PC-3 (cell line): ENCODE measurements around the gene TNNT1. TPM values are rescaled to one million over a fixed set of nuclear protein-coding genes. Genes with fewer than 3 reads are reported as not detected.
"Not testable (repeated sequence)": the region's sequence is repeated elsewhere in the genome, so short reads cannot be mapped to it uniquely, and the experiment has no call there.

Source experiments
- ATAC-seq: fragments of 200-7000 bp; cut with Tn5 transposase; 2 replicates; pipeline ENCODE4 v1.9.1; 2020; ENCODE audit warnings: mild to moderate bottlenecking, moderate library complexity
- BruUV-seq: library from RNA; stranded (reverse); fragments of 400-500 nt; replicated peaks from 2 replicates; lab custom pipeline; 2021; lab: Mats Ljungman, UMichigan
- CTCF ChIA-PET: fragments of 300-600 bp; sonication (Branson Sonifier 250); formaldehyde crosslinking; loops from one replicate; lab custom pipeline; 2022; ENCODE audit warnings: antibody characterized with exemption; lab: Charles Lee
- POLR2A ChIA-PET: fragments of 300-600 bp; sonication (Branson Sonifier 250); formaldehyde crosslinking; loops from one replicate; lab custom pipeline; 2022; ENCODE audit warnings: antibody characterized with exemption; ENCODE audit not compliant: unreplicated experiment; lab: Charles Lee
- DNase-seq: peaks from one replicate; pipeline ENCODE4 v3.0.0-alpha.2; 2015
- H2AFZ ChIP-seq: fragments of 300-600 bp; sonication (generic); 2 replicates; pipeline ENCODE4 v1.6.0; 2016; ENCODE audit warnings: antibody characterized with exemption, low read length
- H3F3A ChIP-seq: fragments of 300-600 bp; sonication (generic); one replicate; pipeline ENCODE4 v1.6.0; 2017; ENCODE audit warnings: antibody characterized with exemption, low read length, control low read depth, mild to moderate bottlenecking; ENCODE audit not compliant: unreplicated experiment
- H3K27ac ChIP-seq: fragments of 300-600 bp; sonication (generic); 2 replicates; pipeline ENCODE4 v1.5.1; 2016; ENCODE audit warnings: mild to moderate bottlenecking, low read length
- H3K27me3 ChIP-seq: fragments of 300-600 bp; sonication (generic); 2 replicates; pipeline ENCODE4 v1.6.1; 2016; ENCODE audit warnings: low read length, mixed read lengths
- H3K36me3 ChIP-seq: fragments of 300-600 bp; sonication (generic); 2 replicates; pipeline ENCODE4 v1.6.1; 2016; ENCODE audit warnings: low read depth, mixed run types, low read length, mixed read lengths
- H3K4me1 ChIP-seq: fragments of 300-600 bp; sonication (generic); 2 replicates; pipeline ENCODE4 v1.5.1; 2016; ENCODE audit warnings: low read length; ENCODE audit not compliant: insufficient read depth
- H3K4me2 ChIP-seq: fragments of 300-600 bp; sonication (generic); 2 replicates; pipeline ENCODE4 v1.6.0; 2016; ENCODE audit warnings: low read length
- H3K4me3 ChIP-seq: fragments of 300-600 bp; sonication (generic); 2 replicates; pipeline ENCODE4 v1.5.1; 2016; ENCODE audit warnings: mild to moderate bottlenecking, low read length, mixed read lengths
- H3K79me2 ChIP-seq: fragments of 300-600 bp; sonication (generic); 2 replicates; pipeline ENCODE4 v1.6.1; 2017; ENCODE audit warnings: low read length, mixed read lengths
- H3K9ac ChIP-seq: fragments of 300-600 bp; sonication (generic); 2 replicates; pipeline ENCODE4 v1.6.0; 2016; ENCODE audit warnings: mild to moderate bottlenecking, low read length
- H3K9me2 ChIP-seq: fragments of 300-600 bp; sonication (generic); replicated peaks from 2 replicates; pipeline ENCODE4 v1.6.1; 2016; ENCODE audit warnings: mixed run types, low read length, mixed read lengths
- H3K9me3 ChIP-seq: fragments of 300-600 bp; sonication (generic); 2 replicates; pipeline ENCODE4 v1.6.1; 2016; ENCODE audit warnings: low read length, mixed read lengths
- H4K20me1 ChIP-seq: fragments of 300-600 bp; sonication (generic); 2 replicates; pipeline ENCODE4 v1.6.1; 2016; ENCODE audit warnings: low read length, mixed read lengths
- CTCF ChIP-seq: fragments of 300-600 bp; sonication (generic); conservative IDR thresholded peaks from 2 replicates; pipeline ENCODE4 v1.5.1; 2017; ENCODE audit warnings: antibody characterized with exemption, low read depth, mild to moderate bottlenecking, low read length
- EZH2 ChIP-seq: fragments of 300-600 bp; sonication (generic); IDR thresholded peaks from one replicate; pipeline ENCODE4 v1.6.1; 2017; ENCODE audit warnings: antibody characterized with exemption, mild to moderate bottlenecking, low read length; ENCODE audit not compliant: unreplicated experiment
- EZH2phosphoT487 ChIP-seq: fragments of 300-600 bp; sonication (generic); IDR thresholded peaks from 2 replicates; pipeline ENCODE4 v1.6.1; 2018; ENCODE audit warnings: mild to moderate bottlenecking, antibody characterized with exemption, low read length, borderline replicate concordance
- intact Hi-C: fragments of 100-400 bp; cut with micrococcal nuclease; formaldehyde crosslinking; loops from 2 replicates; pipeline ENCODE4 v1.9.0; 2023
- total RNA-seq: library from RNA; depleted of rRNA; stranded (reverse); fragments of >200 nt; gene quantifications from 2 replicates; pipeline ENCODE4 v1.2.3, GENCODE V29; 2014

Gene TNNT1
- total RNA-seq, 1 experiment from 2014 or later = 266 TPM

GRCh38 chr19:55172741-55173140 is 23.7 kb upstream of the TNNT1 start:
- Histone ChIP-seq H3K36me3 (no peaks in the 10 kb centered on the region), H3K27ac (peak overlapping the region; percentile 39), H2AFZ (peak overlapping the region; percentile 91), H4K20me1 (no peaks in the 10 kb centered on the region), H3F3A (no peaks in the 10 kb centered on the region), H3K9me3 (no peaks in the 10 kb centered on the region), H3K4me2 (peak overlapping the region; percentile 84), H3K79me2 (no peaks in the 10 kb centered on the region), H3K4me1 (peaks cover 12% of the 10 kb centered on the region), H3K27me3 (no peaks in the 10 kb centered on the region), H3K4me3 (peak overlapping the region; percentile 73), H3K9ac (peak overlapping the region; percentile 69), H3K9me2 (no peaks in the 10 kb centered on the region)
- POLR2A ChIA-PET = no interaction called here
- CTCF ChIA-PET = no interaction called here
- intact Hi-C loops = loop anchor here (5.0 kb wide), 1 partner anchor 40 kb away; no protein-coding TSS in a partner anchor
- TSS peak; percentile 84 for BruUV-seq
- no peak for TF ChIP-seq CTCF
- TF ChIP-seq EZH2 = no peak
- no peak for TF ChIP-seq EZH2phosphoT487
- ATAC-seq = peak; percentile 40
- peak; percentile 73 for DNase-seq

- H3F3A ChIP-seq, H2AFZ ChIP-seq, DNase-seq, ATAC-seq, H3K9me2 ChIP-seq, H3K36me3 ChIP-seq, H3K9ac ChIP-seq, CTCF ChIA-PET, H3K79me2 ChIP-seq, H3K9me3 ChIP-seq, H4K20me1 ChIP-seq, H3K27me3 ChIP-seq, POLR2A ChIA-PET, BruUV-seq, H3K27ac ChIP-seq: not testable (repeated sequence)
- intact Hi-C loops = loop anchor here (5.0 kb wide), 1 partner anchor 40 kb away; no protein-coding TSS in a partner anchor
- peaks cover 16% of the 10 kb centered on the region for H3K4me1 ChIP-seq
- H3K4me3 ChIP-seq = peak overlapping the region; percentile 73; the same call in 1 of the 2 replicates
- peak overlapping the region; percentile 84 for H3K4me2 ChIP-seq
Measured at GRCh38 chr19:55172318-55172717, 23.3 kb upstream of the TNNT1 start.

- intact Hi-C loops = loop anchor here (5.0 kb wide), 1 partner anchor 41 kb away; no protein-coding TSS in a partner anchor
- POLR2A ChIA-PET = no interaction called here
Measured at GRCh38 chr19:55171440-55171839, 22.4 kb upstream of the TNNT1 start.

More at GRCh38 chr19:55171440-55171839, 22.4 kb upstream of the TNNT1 start:
- no peaks in the 10 kb centered on the region for H3F3A ChIP-seq
- no peaks in the 10 kb centered on the region for H3K9me3 ChIP-seq
- H3K9me2 ChIP-seq = no peaks in the 10 kb centered on the region
- H3K27ac ChIP-seq = no peak overlapping the region
- H4K20me1 ChIP-seq = no peaks in the 10 kb centered on the region
- ATAC-seq (no peak), DNase-seq (no peak)
- no peak for TF ChIP-seq EZH2
- TF ChIP-seq EZH2phosphoT487 = no peak
- no peak for TF ChIP-seq CTCF
- H3K27me3 ChIP-seq = no peaks in the 10 kb centered on the region
- H3K36me3 ChIP-seq = no peaks in the 10 kb centered on the region
- H3K79me2 ChIP-seq = no peaks in the 10 kb centered on the region
- H3K4me1 ChIP-seq = peaks cover 19% of the 10 kb centered on the region
- no peak overlapping the region for H3K4me2 ChIP-seq
- no peak overlapping the region for H3K4me3 ChIP-seq
- CTCF ChIA-PET = no interaction called here
- no TSS peak for BruUV-seq
- H2AFZ ChIP-seq = no peak overlapping the region
- H3K9ac ChIP-seq = no peak overlapping the region
